HG02759 (cell line): ENCODE data around the gene E2F6.

ENCODE experiments used
- ATAC-seq: cut with Tn5 transposase; IDR thresholded peaks from one replicate; pipeline ENCODE4 v1.9.1; 2021; ENCODE audit warnings: mild to moderate bottlenecking, moderate library complexity; ENCODE audit not compliant: unreplicated experiment

Gene E2F6

DNA sequence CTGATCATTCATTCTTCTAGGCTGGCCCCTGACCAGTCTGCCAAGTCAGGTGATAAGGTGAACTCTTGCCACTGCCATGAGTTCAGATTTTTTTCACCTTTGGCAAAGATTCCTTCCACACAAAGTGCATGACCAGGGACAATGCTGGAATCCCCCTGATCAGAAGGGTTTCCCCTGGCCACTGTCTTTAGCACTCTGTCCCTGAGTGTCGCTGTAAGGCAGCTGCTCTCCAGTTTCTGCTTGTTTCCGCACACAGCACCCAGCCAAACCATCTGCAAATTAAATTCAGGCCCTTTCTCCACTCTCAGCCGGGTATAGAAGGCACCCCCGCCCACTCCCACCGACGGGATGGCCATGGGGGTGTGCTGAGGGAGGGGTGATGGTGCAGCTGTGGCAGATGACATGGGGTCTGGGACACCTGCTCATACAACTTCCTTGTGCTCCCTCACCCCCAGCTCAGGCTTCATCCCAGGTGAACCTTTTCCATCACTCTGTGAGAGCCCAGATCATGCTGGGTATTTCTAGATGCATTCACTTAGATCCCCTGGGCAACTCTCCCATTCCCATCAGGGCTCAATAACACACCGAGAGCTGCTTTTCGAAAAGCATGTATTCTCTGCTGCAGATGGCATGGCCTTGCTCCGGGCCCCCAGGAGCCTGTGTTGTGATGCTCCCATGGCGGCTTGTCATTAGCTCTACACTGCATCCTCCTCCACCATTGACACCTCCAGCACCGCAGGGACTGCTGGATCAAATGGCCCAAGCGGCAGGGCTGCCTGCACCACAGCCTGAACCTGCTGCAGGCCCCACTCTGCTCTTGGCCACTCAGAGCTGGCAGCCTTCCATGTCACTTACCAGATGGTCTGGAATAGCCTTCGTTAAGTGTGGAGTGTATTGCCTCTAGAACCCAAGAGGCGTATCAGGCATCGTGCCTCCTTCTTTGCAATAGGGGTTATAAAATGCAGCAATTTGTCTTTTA lies 69.2 kb downstream of the E2F6 start:
- ATAC-seq, result no peak

DNA sequence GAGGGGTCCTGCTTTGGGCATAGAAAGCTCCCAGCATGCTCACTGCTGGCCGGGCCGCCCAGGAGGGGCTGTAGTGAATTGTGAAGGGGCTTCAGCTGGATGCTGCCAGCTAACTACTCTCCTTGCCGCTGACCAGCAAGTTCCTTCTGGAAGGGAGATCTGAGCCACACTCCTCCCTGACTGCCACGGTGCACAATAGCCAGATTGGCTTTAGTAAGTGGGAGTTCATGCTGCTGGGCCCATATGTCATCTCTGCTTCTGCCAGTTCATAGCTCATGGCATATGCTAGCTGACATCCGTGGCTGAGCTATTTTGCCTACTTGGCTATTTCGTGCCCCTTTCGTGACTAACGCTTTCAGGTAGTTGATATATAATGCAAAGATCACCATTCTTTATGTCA lies 69.9 kb downstream of the E2F6 start:
- ATAC-seq, result no peak

DNA sequence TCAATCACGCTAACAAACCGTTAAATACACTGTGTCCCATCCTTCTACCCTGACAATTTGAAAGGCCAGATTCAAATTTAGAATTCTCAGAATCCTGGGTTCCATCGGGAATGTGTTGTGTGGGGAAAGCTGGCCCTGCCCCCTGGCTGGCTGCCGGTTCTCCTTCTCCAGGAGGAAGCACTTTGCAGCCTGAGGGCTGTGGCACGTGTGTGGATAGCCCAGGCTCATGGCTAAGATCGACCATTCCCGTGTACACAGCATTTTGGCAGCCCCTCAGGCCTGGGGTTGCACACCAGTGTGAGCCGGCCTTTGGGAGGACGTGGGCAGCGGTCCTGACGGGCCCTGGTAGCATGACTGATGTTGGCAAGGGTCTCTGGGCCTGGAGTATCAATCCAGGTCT lies 70.6 kb downstream of the E2F6 start:
- no peak for ATAC-seq
